ENCODE data around the gene APOC3.

Gene APOC3

GRCh38 chr11:116792869-116793771 lies 36.6 kb upstream of the APOC3 start:
- Histone ChIP-seq H3K4me3 (IDR thresholded peaks at IDR 0.05; ENCODE audit: insufficient read depth, low read depth, low read length) (no peak overlapping the region), H3K36me3 (ENCODE audit: insufficient read depth) (no peaks in the 10 kb centered on the region), H3K79me2 (ENCODE audit: insufficient read depth, low read depth) (no peaks in the 10 kb centered on the region), H4K20me1 (ENCODE audit: insufficient read depth) (no peaks in the 10 kb centered on the region), H3K9ac (no peak overlapping the region), H3K4me2 (no peak overlapping the region), H2AFZ (ENCODE audit: low read depth) (no peak overlapping the region), H3K27ac (no peak overlapping the region), H3K4me1 (ENCODE audit: low read depth, poor library complexity, severe bottlenecking) (peaks cover 4% of the 10 kb centered on the region), H3K27me3 (ENCODE audit: insufficient read depth, low read depth) (no peaks in the 10 kb centered on the region)
- no peak for TF ChIP-seq CTCF (conservative IDR thresholded peaks at IDR 0.05; ENCODE audit: low read depth, low read length)

GRCh38 chr11:116793772-116794097 lies 36.0 kb upstream of the APOC3 start:
- no peaks in the 10 kb centered on the region for H3K79me2 ChIP-seq (ENCODE audit: insufficient read depth, low read depth)
- peaks cover under 1% of the 10 kb centered on the region for H3K4me1 ChIP-seq (ENCODE audit: low read depth, poor library complexity, severe bottlenecking)
- H3K9ac ChIP-seq: no peak overlapping the region
- no peak overlapping the region for H3K4me3 ChIP-seq (IDR thresholded peaks at IDR 0.05; ENCODE audit: insufficient read depth, low read depth, low read length)
- no peak for TF ChIP-seq CTCF (conservative IDR thresholded peaks at IDR 0.05; ENCODE audit: low read depth, low read length)
- no peaks in the 10 kb centered on the region for H3K36me3 ChIP-seq (ENCODE audit: insufficient read depth)
- no peaks in the 10 kb centered on the region for H4K20me1 ChIP-seq (ENCODE audit: insufficient read depth)
- no peak overlapping the region for H2AFZ ChIP-seq (ENCODE audit: low read depth)
- no peak overlapping the region for H3K27ac ChIP-seq
- no peaks in the 10 kb centered on the region for H3K27me3 ChIP-seq (ENCODE audit: insufficient read depth, low read depth)
- no peak overlapping the region for H3K4me2 ChIP-seq

- Histone ChIP-seq H3K4me2 (no peak overlapping the region), H3K4me1 (ENCODE audit: low read depth, poor library complexity, severe bottlenecking) (no peaks in the 10 kb centered on the region), H3K27me3 (ENCODE audit: insufficient read depth, low read depth) (no peaks in the 10 kb centered on the region), H3K4me3 (IDR thresholded peaks at IDR 0.05; ENCODE audit: insufficient read depth, low read depth, low read length) (no peak overlapping the region), H3K9ac (no peak overlapping the region), H4K20me1 (ENCODE audit: insufficient read depth) (no peaks in the 10 kb centered on the region), H2AFZ (ENCODE audit: low read depth) (no peak overlapping the region), H3K27ac (no peak overlapping the region), H3K79me2 (ENCODE audit: insufficient read depth, low read depth) (no peaks in the 10 kb centered on the region), H3K36me3 (ENCODE audit: insufficient read depth) (no peaks in the 10 kb centered on the region)
- no peak for TF ChIP-seq CTCF (conservative IDR thresholded peaks at IDR 0.05; ENCODE audit: low read depth, low read length)
Measured at GRCh38 chr11:116794851-116795250, 34.9 kb upstream of the APOC3 start.

GRCh38 chr11:116796548-116796947 lies 33.2 kb upstream of the APOC3 start:
- no peaks in the 10 kb centered on the region for H4K20me1 ChIP-seq (ENCODE audit: insufficient read depth)
- TF ChIP-seq CTCF (conservative IDR thresholded peaks at IDR 0.05; ENCODE audit: low read depth, low read length): no peak
- H3K9ac ChIP-seq: no peak overlapping the region
- H3K4me1 ChIP-seq (ENCODE audit: low read depth, poor library complexity, severe bottlenecking): no peaks in the 10 kb centered on the region
- no peak overlapping the region for H2AFZ ChIP-seq (ENCODE audit: low read depth)
- H3K27ac ChIP-seq: no peak overlapping the region
- H3K4me3 ChIP-seq (IDR thresholded peaks at IDR 0.05; ENCODE audit: insufficient read depth, low read depth, low read length): no peak overlapping the region
- no peaks in the 10 kb centered on the region for H3K27me3 ChIP-seq (ENCODE audit: insufficient read depth, low read depth)
- no peak overlapping the region for H3K4me2 ChIP-seq
- no peaks in the 10 kb centered on the region for H3K36me3 ChIP-seq (ENCODE audit: insufficient read depth)
- H3K79me2 ChIP-seq (ENCODE audit: insufficient read depth, low read depth): no peaks in the 10 kb centered on the region

All from KMS-11 (cell line).